Thyroid gland (tissue), 4 donors: Measurements from ENCODE around the gene HELZ. TPM values are rescaled to one million over a fixed set of nuclear protein-coding genes. Genes with fewer than 3 reads are reported as not detected.

Experiments used
- DNase-seq, 2 donors: peaks; one replicate each; pipeline ENCODE4 v3.0.0-alpha.2; 2019
- H3K27ac ChIP-seq, 3 donors: fragments of 200-600 bp; sonication (generic); 1 replicate in 2 of 3; 2 replicates in 1 of 3; pipeline ENCODE4 v1.5.1; 2016 to 2019; ENCODE audit warnings: mild to moderate bottlenecking in 1 of 3, moderate library complexity in 1 of 3
- H3K27me3 ChIP-seq: fragments of 200-600 bp; sonication (generic); one replicate; pipeline ENCODE4 v1.5.1; 2019
- H3K36me3 ChIP-seq, 2 donors: fragments of 200-600 bp; sonication (generic); one replicate each; pipeline ENCODE4 v1.5.1; 2016 to 2019
- H3K4me1 ChIP-seq, 2 donors: fragments of 200-600 bp; sonication (generic); one replicate each; pipeline ENCODE4 v1.5.1; 2017 to 2019
- H3K4me3 ChIP-seq, 3 donors: fragments of 200-600 bp; sonication (generic); replicated peaks in 1 of 3; 1 replicate in 2 of 3; 2 replicates in 1 of 3; pipeline ENCODE4 v1.5.1; 2016; ENCODE audit warnings: mild to moderate bottlenecking in 1 of 3
- H3K9me3 ChIP-seq: fragments of 200-600 bp; sonication (generic); one replicate; pipeline ENCODE4 v1.5.1; 2017
- POLR2A ChIP-seq, 2 donors: fragments of 450-650 bp; IDR thresholded peaks; one replicate each; pipeline ENCODE4 v1.6.1; 2017; ENCODE audit warnings: antibody characterized with exemption in 2 of 2, mild to moderate bottlenecking in 2 of 2, moderate library complexity in 1 of 2
- WGBS, 2 donors: methylation state at CpG; one replicate each; pipeline ENCODE4 v1.1.5; 2017; 5-methylcytosine and 5-hydroxymethylcytosine counted together
- intact Hi-C: fragments of 100-400 bp; cut with DNase I; formaldehyde crosslinking; loops from one replicate; pipeline ENCODE4 v1.15.1; 2023
- total RNA-seq, 4 donors: library from RNA; depleted of rRNA; stranded (reverse); fragments of >200 nt; gene quantifications; one replicate each; pipeline ENCODE4 v1.2.3, GENCODE V29; 2016
- TF ChIP-seq, protein P1 (sequence below), 6 experiments: fragments of 200-600 bp in 3 of 6; fragments of 450-650 bp in 3 of 6; sonication (generic) in 3 of 6; IDR thresholded peaks; one replicate each; pipeline ENCODE4 v1.5.1; 2016 to 2019; ENCODE audit warnings: antibody characterized with exemption in 6 of 6, mild to moderate bottlenecking in 2 of 6, inconsistent platforms in 1 of 6, moderate library complexity in 1 of 6

Gene HELZ
- total RNA-seq, 4 donors from 2014 or later: 63.4 to 134 (median 88.2) TPM

GRCh38 chr17:67281053-67281452 is 36.1 kb upstream of the HELZ start:
- Histone ChIP-seq H3K4me1 (no peaks in the 10 kb centered on the region), H3K9me3 (no peaks in the 10 kb centered on the region), H3K4me3 (no peak overlapping the region), H3K27me3 (no peaks in the 10 kb centered on the region), H3K36me3 (no peaks in the 10 kb centered on the region), H3K27ac (no peak overlapping the region)
- DNase-seq: no peak
- WGBS, 2 donors: 68 to 77% methylated on average over 3 of the region's 3 CpGs
- intact Hi-C loops: no loop called here
- no peak for TF ChIP-seq POLR2A (IDR thresholded peaks at IDR 0.05)
- TF ChIP-seq, protein P1, sequence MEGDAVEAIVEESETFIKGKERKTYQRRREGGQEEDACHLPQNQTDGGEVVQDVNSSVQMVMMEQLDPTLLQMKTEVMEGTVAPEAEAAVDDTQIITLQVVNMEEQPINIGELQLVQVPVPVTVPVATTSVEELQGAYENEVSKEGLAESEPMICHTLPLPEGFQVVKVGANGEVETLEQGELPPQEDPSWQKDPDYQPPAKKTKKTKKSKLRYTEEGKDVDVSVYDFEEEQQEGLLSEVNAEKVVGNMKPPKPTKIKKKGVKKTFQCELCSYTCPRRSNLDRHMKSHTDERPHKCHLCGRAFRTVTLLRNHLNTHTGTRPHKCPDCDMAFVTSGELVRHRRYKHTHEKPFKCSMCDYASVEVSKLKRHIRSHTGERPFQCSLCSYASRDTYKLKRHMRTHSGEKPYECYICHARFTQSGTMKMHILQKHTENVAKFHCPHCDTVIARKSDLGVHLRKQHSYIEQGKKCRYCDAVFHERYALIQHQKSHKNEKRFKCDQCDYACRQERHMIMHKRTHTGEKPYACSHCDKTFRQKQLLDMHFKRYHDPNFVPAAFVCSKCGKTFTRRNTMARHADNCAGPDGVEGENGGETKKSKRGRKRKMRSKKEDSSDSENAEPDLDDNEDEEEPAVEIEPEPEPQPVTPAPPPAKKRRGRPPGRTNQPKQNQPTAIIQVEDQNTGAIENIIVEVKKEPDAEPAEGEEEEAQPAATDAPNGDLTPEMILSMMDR (IDR thresholded peaks at IDR 0.05): no peak

DNA sequence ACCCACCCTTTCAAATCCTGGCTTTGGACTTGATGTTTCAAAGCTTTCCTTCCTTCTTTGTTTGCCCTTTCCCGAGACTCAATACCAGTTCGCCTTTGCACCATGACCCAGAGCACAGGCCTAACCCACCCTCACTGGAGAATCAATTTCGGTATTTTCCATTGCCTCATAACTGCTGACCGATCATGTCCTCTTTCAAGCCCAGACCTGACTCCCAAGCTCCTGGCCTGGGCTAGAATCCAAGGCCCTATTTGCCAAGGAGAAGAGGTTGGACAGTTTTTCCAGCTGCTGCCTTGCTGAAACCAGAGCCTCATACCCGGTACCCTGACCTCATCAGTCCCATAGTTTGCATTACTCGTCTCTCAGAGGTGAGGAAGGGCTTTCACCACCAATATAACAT is 35.3 kb upstream of the HELZ start:
- H3K36me3 ChIP-seq: no peaks in the 10 kb centered on the region
- H3K9me3 ChIP-seq: no peaks in the 10 kb centered on the region
- TF ChIP-seq POLR2A (IDR thresholded peaks at IDR 0.05): no peak
- TF ChIP-seq, protein P1 (IDR thresholded peaks at IDR 0.05): no peak
- no peaks in the 10 kb centered on the region for H3K27me3 ChIP-seq
- H3K27ac ChIP-seq: no peak overlapping the region
- 75 to 81% methylated on average over 6 of the region's 6 CpGs for WGBS, 2 donors
- DNase-seq: no peak
- no peak overlapping the region for H3K4me3 ChIP-seq
- no peaks in the 10 kb centered on the region for H3K4me1 ChIP-seq
- intact Hi-C loops: no loop called here

DNA sequence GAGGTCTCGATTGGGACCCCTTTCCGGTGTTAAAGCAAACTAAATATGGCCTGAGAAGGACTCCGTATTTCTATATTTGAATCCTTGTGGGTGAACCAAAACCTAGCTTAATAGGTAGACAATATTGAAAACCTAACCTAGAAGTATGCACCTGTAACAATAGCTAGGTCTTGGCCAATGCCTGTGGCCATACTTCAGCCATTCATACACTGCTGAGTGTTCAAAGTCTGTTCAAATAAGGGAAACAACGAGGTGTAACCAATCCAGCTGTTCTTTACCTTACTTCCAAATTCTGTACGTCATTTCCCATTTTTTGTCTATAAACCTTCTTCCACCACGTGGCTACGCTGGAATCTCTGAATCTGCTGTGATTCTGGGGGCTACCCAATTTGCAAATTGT is 34.1 kb upstream of the HELZ start:
- Histone ChIP-seq H3K27ac (no peak overlapping the region), H3K36me3 (no peaks in the 10 kb centered on the region), H3K4me1 (no peaks in the 10 kb centered on the region), H3K27me3 (no peaks in the 10 kb centered on the region), H3K4me3 (no peak overlapping the region), H3K9me3 (no peaks in the 10 kb centered on the region)
- TF ChIP-seq, protein P1 (IDR thresholded peaks at IDR 0.05): no peak
- TF ChIP-seq POLR2A (IDR thresholded peaks at IDR 0.05): no peak
- intact Hi-C loops: no loop called here
- no peak for DNase-seq
- 82 to 86% methylated on average over 7 of the region's 7 CpGs for WGBS, 2 donors

DNA sequence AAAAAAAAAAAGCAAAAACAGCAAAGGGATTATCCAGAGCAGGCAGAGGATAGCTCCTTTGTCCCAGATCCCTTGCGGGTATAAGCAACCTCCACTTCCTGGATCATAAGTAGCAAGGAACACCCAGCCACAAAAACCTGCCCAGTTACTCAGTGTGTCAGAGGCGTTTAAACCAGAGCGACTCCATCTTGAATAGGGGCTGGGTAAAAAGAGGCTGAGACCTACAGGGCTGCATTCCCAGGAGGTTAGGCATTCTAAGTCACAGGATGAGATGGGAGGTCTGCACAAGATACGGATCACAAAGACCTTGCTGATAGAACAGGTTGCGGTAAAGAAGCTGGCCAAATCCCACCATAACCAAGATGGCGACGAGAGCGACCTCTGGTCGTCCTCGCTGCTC is 33.4 kb upstream of the HELZ start:
- Histone ChIP-seq H3K27me3 (no peaks in the 10 kb centered on the region), H3K4me1 (no peaks in the 10 kb centered on the region), H3K27ac (no peak overlapping the region), H3K4me3 (no peak overlapping the region), H3K36me3 (no peaks in the 10 kb centered on the region), H3K9me3 (no peaks in the 10 kb centered on the region)
- DNase-seq: no peak
- TF ChIP-seq POLR2A (IDR thresholded peaks at IDR 0.05): no peak
- TF ChIP-seq, protein P1 (IDR thresholded peaks at IDR 0.05): no peak
- intact Hi-C loops: no loop called here
- WGBS, 2 donors: 93 to 94% methylated on average over 10 of the region's 10 CpGs

- 39 to 40% methylated on average over 7 to 10 of the region's 10 CpGs for WGBS, 2 donors
- TF ChIP-seq, protein P1 (IDR thresholded peaks at IDR 0.05): no peak
- no peak for TF ChIP-seq POLR2A (IDR thresholded peaks at IDR 0.05)
Measured at GRCh38 chr17:67276075-67276474, 31.1 kb upstream of the HELZ start.

More at GRCh38 chr17:67276075-67276474, 31.1 kb upstream of the HELZ start:
- Histone ChIP-seq H3K4me1 (no peaks in the 10 kb centered on the region), H3K36me3 (no peaks in the 10 kb centered on the region), H3K27ac (no peak overlapping the region), H3K4me3 (no peak overlapping the region), H3K27me3 (no peaks in the 10 kb centered on the region), H3K9me3 (no peaks in the 10 kb centered on the region)
- intact Hi-C loops: no loop called here
- peak in 1 of 2 donors; percentile 33 for DNase-seq
